Measurements from ENCODE around the gene KLK5.
"Not testable (repeated sequence)": the region's sequence is repeated elsewhere in the genome, so short reads cannot be mapped to it uniquely, and the experiment has no call there.

Gene KLK5

DNA sequence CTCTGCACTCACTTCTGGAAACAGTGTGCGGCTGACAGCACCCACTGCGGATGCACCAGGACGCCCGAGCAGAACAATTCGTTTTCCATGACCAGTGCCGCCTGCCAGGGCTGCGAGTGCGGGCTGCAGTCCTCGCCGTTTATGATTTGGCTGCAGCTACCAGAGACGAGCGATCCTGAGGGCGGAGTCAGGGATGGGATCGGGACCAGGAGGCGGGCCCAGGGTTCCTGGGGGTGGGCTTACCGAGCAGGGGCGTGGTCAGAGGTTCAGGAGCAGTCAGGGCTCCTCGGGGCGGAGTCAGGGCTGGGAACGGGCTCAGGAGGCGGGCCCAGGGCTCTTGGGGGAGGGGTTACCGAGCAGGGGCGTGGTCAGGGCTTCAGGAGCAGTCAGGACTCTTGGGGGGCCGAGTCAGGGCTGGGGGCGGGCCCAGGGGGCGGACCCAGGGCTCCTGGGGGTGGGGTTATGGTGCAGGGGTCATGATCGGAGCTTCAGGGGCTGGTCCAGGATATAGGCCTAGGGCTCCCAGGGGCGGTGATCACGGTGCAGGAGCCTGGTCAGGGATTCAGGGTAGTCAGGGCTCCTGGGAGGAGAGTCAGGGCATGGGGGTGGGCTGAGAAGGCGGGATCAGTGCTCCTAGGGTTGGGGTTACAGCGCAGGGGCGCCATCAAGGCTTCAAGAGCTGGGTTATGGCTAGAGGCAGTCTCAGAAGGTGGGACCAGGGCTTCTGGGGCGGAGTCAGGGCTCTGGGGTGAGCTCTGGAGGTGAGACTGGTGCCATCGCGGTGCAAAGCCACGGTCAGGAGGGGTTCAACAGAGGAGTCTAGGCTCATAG is 43.4 kb downstream of the KLK5 start:
- Histone ChIP-seq H3K27me3 (ENCODE audit: insufficient read depth, low read length) (peaks cover 44% of the 10 kb centered on the region), H3K9me3 (ENCODE audit: low read length) (no peaks in the 10 kb centered on the region), H2AFZ (ENCODE audit: low read depth, low read length) (no peak overlapping the region), H3K4me3 (ENCODE audit: low read length) (no peak overlapping the region), H3K4me1 (ENCODE audit: insufficient read depth, low read length) (no peaks in the 10 kb centered on the region), H3K36me3 (ENCODE audit: insufficient read depth, low read length) (no peaks in the 10 kb centered on the region)

GRCh38 chr19:50908336-50908735 is 44.5 kb downstream of the KLK5 start:
- Histone ChIP-seq H2AFZ (ENCODE audit: low read depth, low read length) (no peak overlapping the region), H3K27me3 (ENCODE audit: insufficient read depth, low read length) (peaks cover 44% of the 10 kb centered on the region), H3K9me3 (ENCODE audit: low read length) (no peaks in the 10 kb centered on the region), H3K4me1 (ENCODE audit: insufficient read depth, low read length) (no peaks in the 10 kb centered on the region), H3K4me3 (ENCODE audit: low read length) (no peak overlapping the region), H3K36me3 (ENCODE audit: insufficient read depth, low read length) (no peaks in the 10 kb centered on the region)

- Histone ChIP-seq H3K27me3 (ENCODE audit: insufficient read depth, low read length) (peaks cover 24% of the 10 kb centered on the region), H3K4me1 (ENCODE audit: insufficient read depth, low read length) (no peaks in the 10 kb centered on the region), H3K9me3 (ENCODE audit: low read length) (no peaks in the 10 kb centered on the region), H3K36me3 (ENCODE audit: insufficient read depth, low read length) (no peaks in the 10 kb centered on the region), H3K4me3 (ENCODE audit: low read length) (no peak overlapping the region), H2AFZ (ENCODE audit: low read depth, low read length) (no peak overlapping the region)
Observed at GRCh38 chr19:50906217-50906616, 46.6 kb downstream of the KLK5 start.

GRCh38 chr19:50902640-50903039 is 50.2 kb downstream of the KLK5 start:
- H3K9me3 ChIP-seq (ENCODE audit: low read length): no peaks in the 10 kb centered on the region
- H3K36me3 ChIP-seq (ENCODE audit: insufficient read depth, low read length): no peaks in the 10 kb centered on the region
- H3K27me3 ChIP-seq (ENCODE audit: insufficient read depth, low read length): no peaks in the 10 kb centered on the region
- no peak overlapping the region for H3K4me3 ChIP-seq (ENCODE audit: low read length)
- no peak overlapping the region for H2AFZ ChIP-seq (ENCODE audit: low read depth, low read length)
- H3K4me1 ChIP-seq (ENCODE audit: insufficient read depth, low read length): no peaks in the 10 kb centered on the region

- Histone ChIP-seq H2AFZ (ENCODE audit: low read depth, low read length) (no peak overlapping the region), H3K36me3 (ENCODE audit: insufficient read depth, low read length) (no peaks in the 10 kb centered on the region), H3K27me3 (ENCODE audit: insufficient read depth, low read length) (no peaks in the 10 kb centered on the region), H3K9me3 (ENCODE audit: low read length) (no peaks in the 10 kb centered on the region), H3K4me1 (ENCODE audit: insufficient read depth, low read length) (no peaks in the 10 kb centered on the region), H3K4me3 (ENCODE audit: low read length) (no peak overlapping the region)
Observed at GRCh38 chr19:50899569-50899968, 53.3 kb downstream of the KLK5 start.

DNA sequence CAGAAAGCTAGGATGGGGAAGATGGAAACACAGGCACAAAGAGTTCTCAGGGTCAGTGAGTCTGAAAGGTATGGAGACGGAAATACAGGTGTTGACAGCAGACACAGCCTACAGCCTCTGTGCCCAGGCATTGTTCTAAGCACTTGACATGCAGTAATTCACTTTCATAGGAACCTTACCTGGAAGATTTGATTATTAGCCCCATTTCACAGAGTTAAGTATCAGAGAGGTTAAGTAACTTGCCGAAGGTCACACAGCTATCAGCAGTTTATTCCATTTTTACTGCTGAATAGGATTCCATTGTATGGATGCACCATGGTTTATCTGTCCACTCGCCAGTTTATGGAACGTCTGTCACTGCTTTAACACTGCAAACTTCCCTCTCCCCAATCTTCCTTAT is 54.8 kb downstream of the KLK5 start:
- H3K4me1 ChIP-seq (ENCODE audit: insufficient read depth, low read length): no peaks in the 10 kb centered on the region
- H3K36me3 ChIP-seq (ENCODE audit: insufficient read depth, low read length): no peaks in the 10 kb centered on the region
- H3K9me3 ChIP-seq (ENCODE audit: low read length): no peaks in the 10 kb centered on the region
- no peak overlapping the region for H2AFZ ChIP-seq (ENCODE audit: low read depth, low read length)
- no peaks in the 10 kb centered on the region for H3K27me3 ChIP-seq (ENCODE audit: insufficient read depth, low read length)
- H3K4me3 ChIP-seq (ENCODE audit: low read length): no peak overlapping the region

DNA sequence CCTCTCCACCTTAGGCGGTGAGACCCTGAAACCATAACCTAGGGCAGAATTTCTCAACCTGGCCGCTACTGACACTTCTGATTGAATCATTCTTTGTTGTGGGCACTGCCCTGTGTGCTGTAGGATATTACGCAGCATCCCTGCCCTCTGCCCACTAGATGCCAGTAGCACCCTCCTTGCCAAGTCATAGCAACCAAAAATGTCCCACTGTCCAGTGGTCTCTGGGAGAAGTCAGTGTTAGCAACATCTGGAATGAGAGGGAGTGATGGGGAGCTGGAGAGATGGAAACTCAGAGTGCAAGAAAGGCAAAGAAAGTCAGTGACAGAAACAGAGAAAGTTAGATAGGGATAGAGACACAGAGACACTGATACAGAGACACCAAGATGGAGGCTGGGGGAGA is 55.2 kb downstream of the KLK5 start:
- Histone ChIP-seq H2AFZ (ENCODE audit: low read depth, low read length) (no peak overlapping the region), H3K36me3 (ENCODE audit: insufficient read depth, low read length) (no peaks in the 10 kb centered on the region), H3K4me3 (ENCODE audit: low read length) (no peak overlapping the region), H3K9me3 (ENCODE audit: low read length) (no peaks in the 10 kb centered on the region), H3K4me1 (ENCODE audit: insufficient read depth, low read length) (no peaks in the 10 kb centered on the region), H3K27me3 (ENCODE audit: insufficient read depth, low read length) (no peaks in the 10 kb centered on the region)

- Histone ChIP-seq H3K4me1 (ENCODE audit: insufficient read depth, low read length) (no peaks in the 10 kb centered on the region), H3K36me3 (ENCODE audit: insufficient read depth, low read length) (no peaks in the 10 kb centered on the region), H2AFZ (ENCODE audit: low read depth, low read length) (no peak overlapping the region), H3K27me3 (ENCODE audit: insufficient read depth, low read length) (no peaks in the 10 kb centered on the region), H3K9me3 (ENCODE audit: low read length) (no peaks in the 10 kb centered on the region), H3K4me3 (ENCODE audit: low read length) (no peak overlapping the region)
Observed at GRCh38 chr19:50897191-50897607, 55.6 kb downstream of the KLK5 start.

DNA sequence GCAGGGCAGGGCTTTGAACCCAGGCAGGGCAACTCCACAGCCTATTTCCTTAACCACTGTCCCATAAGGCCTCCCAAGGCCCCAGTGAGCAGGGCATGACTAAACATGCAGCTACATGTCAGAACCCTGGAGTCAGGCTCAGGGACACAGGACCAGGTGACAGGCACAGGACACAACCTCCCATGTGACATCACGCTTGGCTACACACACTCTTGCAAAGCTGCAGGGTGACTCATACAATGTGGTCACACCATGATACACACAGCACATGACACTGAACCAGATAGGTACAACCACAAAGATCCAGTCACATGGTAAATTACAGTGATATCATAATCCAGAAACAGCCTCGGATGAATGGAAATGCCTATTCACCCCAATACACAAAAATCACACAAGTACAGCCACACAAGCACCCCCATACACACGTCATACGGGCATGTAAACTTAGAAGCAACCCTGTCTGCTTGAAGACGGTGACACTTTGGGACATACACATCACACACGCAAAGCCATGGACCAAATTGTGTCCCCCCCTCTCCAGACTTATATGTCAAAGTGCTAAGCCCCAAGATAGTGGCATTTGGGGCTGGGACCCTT is 56.1 kb downstream of the KLK5 start:
- H2AFZ ChIP-seq (ENCODE audit: low read depth, low read length): no peak overlapping the region
- no peaks in the 10 kb centered on the region for H3K27me3 ChIP-seq (ENCODE audit: insufficient read depth, low read length)
- no peak overlapping the region for H3K4me3 ChIP-seq (ENCODE audit: low read length)
- no peaks in the 10 kb centered on the region for H3K4me1 ChIP-seq (ENCODE audit: insufficient read depth, low read length)
- H3K36me3 ChIP-seq (ENCODE audit: insufficient read depth, low read length): no peaks in the 10 kb centered on the region
- H3K9me3 ChIP-seq (ENCODE audit: low read length): no peaks in the 10 kb centered on the region

DNA sequence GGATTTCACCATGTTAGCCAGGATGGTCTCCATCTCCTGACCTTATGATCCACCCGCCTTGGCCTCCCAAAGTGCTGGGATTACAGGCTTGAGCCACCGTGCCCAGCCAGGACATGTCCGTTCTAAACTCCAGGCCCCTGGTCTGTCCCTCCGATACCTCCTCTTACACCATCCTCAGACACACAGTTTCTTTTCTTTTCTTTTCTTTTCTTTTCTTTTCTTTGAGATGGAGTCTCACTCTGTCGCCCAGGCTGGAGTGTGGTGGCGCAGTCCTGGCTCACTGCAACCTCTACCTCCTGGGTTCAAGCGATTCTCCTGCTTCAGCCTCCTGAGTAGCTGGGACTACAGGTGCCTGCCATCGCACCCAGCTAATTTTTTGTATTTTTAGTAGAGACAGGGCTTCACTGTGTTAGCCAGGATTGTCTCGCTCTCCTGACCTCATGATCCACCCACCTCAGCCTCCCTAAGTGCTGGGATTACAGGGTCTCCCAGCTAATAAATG is 56.7 kb downstream of the KLK5 start:
- H3K4me1 ChIP-seq (ENCODE audit: insufficient read depth, low read length); H3K27me3 ChIP-seq (ENCODE audit: insufficient read depth, low read length); H2AFZ ChIP-seq (ENCODE audit: low read depth, low read length); H3K36me3 ChIP-seq (ENCODE audit: insufficient read depth, low read length); H3K4me3 ChIP-seq (ENCODE audit: low read length); H3K9me3 ChIP-seq (ENCODE audit: low read length): not testable (repeated sequence)

- H3K4me1 ChIP-seq (ENCODE audit: insufficient read depth, low read length): no peaks in the 10 kb centered on the region
- no peak overlapping the region for H2AFZ ChIP-seq (ENCODE audit: low read depth, low read length)
- no peak overlapping the region for H3K4me3 ChIP-seq (ENCODE audit: low read length)
- no peaks in the 10 kb centered on the region for H3K9me3 ChIP-seq (ENCODE audit: low read length)
- H3K27me3 ChIP-seq (ENCODE audit: insufficient read depth, low read length): peaks cover 2% of the 10 kb centered on the region
- no peaks in the 10 kb centered on the region for H3K36me3 ChIP-seq (ENCODE audit: insufficient read depth, low read length)
Observed at GRCh38 chr19:50894478-50895356, 58.1 kb downstream of the KLK5 start.

Data from neuron (in vitro differentiated cells).